ENCODE measurements around the gene TPM1.

DNA sequence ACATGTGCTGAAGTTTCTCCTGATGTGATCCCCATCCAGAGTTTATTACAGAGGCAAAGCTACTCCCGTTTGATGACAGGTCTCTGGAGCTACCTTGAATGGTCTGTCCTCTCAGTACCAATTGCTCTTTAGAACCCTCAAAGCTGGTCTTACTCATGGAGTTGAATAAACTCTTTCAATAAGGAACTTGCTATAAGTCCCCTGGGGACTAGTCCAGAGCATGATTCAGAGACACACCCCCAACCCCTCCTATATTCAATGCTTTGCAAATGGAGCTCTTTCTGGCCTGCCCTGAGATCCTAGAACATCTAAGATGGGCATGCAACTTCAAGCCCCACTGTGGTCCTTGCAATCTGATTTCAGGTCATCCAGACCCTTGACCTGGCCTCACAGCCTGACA, 23.9 kb upstream of the TPM1 start:
- TF ChIP-seq, protein P1, sequence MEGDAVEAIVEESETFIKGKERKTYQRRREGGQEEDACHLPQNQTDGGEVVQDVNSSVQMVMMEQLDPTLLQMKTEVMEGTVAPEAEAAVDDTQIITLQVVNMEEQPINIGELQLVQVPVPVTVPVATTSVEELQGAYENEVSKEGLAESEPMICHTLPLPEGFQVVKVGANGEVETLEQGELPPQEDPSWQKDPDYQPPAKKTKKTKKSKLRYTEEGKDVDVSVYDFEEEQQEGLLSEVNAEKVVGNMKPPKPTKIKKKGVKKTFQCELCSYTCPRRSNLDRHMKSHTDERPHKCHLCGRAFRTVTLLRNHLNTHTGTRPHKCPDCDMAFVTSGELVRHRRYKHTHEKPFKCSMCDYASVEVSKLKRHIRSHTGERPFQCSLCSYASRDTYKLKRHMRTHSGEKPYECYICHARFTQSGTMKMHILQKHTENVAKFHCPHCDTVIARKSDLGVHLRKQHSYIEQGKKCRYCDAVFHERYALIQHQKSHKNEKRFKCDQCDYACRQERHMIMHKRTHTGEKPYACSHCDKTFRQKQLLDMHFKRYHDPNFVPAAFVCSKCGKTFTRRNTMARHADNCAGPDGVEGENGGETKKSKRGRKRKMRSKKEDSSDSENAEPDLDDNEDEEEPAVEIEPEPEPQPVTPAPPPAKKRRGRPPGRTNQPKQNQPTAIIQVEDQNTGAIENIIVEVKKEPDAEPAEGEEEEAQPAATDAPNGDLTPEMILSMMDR (IDR thresholded peaks at IDR 0.05), result no peak
- no peak for TF ChIP-seq POLR2A (IDR thresholded peaks at IDR 0.05)

All from breast epithelium (tissue), 3 donors.